Measurements from ENCODE around the gene CELSR1. TPM values are rescaled to one million over a fixed set of nuclear protein-coding genes. Genes with fewer than 3 reads are reported as not detected.

CELSR1 gene
- total and polyA plus RNA-seq, 2 of the 13 experiments (the other 11 are each of a cell fraction or from before 2014, with no cell fraction given), result 0.78 to 1.8 TPM

DNA sequence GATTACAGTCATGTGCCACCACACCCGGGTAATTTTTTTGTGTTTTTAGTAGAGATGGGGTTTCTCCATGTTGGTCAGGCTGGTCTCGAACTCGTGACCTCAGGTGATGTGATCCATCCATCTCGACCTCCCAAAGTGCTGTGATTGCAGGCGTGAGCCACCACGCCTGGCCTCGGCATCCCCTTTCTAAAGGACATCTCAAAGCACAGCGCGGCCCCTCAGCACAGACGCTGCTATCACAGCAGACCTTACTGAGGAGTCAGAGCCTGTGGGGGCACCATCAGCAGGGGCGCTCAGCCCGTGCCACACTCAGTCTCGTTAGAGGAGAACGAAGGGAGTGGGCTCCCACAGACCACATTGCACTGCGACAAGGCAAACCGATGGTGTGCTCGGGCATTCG is 19.4 kb downstream of the CELSR1 start (continued):
- TF ChIP-seq SRSF4 (IDR thresholded peaks at IDR 0.05; ENCODE audit: low read depth, low read length, poor library complexity, severe bottlenecking) (no peak), ZNF660 (CRISPR knock-in tag; IDR thresholded peaks at IDR 0.05; ENCODE audit: borderline replicate concordance, low read depth) (no peak), ZHX1 (CRISPR knock-in tag; IDR thresholded peaks at IDR 0.05; ENCODE audit: low read depth) (no peak), ZNF234 (CRISPR knock-in tag; conservative IDR thresholded peaks at IDR 0.05) (no peak), ZBTB7A (CRISPR knock-in tag; IDR thresholded peaks at IDR 0.05) (no peak)

DNA sequence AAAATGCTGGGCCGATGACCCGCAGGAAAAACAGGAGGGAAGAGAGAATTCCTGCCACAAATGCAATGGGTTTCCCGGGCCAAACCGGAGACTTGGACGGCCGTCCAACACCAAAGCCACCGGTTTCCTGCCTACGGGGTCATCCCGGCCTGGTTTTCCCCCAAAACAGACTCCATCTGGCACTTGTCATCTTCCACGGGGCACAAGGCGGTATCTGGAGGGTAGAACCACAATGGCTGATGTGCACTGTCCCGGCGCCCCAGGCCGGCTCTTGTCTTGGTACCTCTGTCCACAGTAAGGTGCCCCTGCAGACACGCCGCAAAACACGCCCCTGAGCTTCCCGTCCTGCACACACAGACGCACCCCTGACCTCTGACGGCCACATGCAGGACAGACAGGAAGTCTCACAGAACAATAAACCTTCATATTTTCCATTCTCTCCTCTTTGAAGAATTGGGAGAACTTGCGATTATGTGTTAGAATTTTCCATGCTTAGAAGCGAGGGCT is 20.1 kb downstream of the CELSR1 start:
- Histone ChIP-seq H3K79me2 (ENCODE audit: insufficient read depth, low read length) (no peaks in the 10 kb centered on the region), H2AFZ (ENCODE audit: low read length) (no peak overlapping the region), H3K4me1 (ENCODE audit: insufficient read depth, low read length) (no peaks in the 10 kb centered on the region), H3K4me3 (replicated peaks in 1 of 3; ENCODE audit: insufficient read depth in 1 of 3, low read depth in 2 of 3, low read length in 3 of 3) (no peak overlapping the region), H3K9me3 (ENCODE audit: low read length) (no peaks in the 10 kb centered on the region), H3K27me3 (ENCODE audit: control insufficient read depth in 1 of 2, insufficient read depth in 2 of 2, low read length in 2 of 2) (peaks cover 1 to 7% of the 10 kb centered on the region in 2 experiments; a peak in 3 of 5 replicates), H4K20me1 (ENCODE audit: insufficient read depth, low read length) (no peaks in the 10 kb centered on the region), H3K4me2 (ENCODE audit: low read depth, low read length) (no peak overlapping the region), H3K9ac (ENCODE audit: insufficient read depth, low read depth, low read length) (no peak overlapping the region), H3K36me3 (replicated peaks in 1 of 2; ENCODE audit: control insufficient read depth in 1 of 2, insufficient read depth in 2 of 2, low read length in 2 of 2) (no peaks in the 10 kb centered on the region), H3K27ac (ENCODE audit: extremely low read length, insufficient read depth, low read length) (no peak overlapping the region)
- DNase-seq (ENCODE audit: low spot score) (no peak), FAIRE-seq (no peak), ATAC-seq (no peak)
- intact Hi-C loops (cut with micrococcal nuclease; ENCODE audit: unreplicated experiment) (no loop called here), in situ Hi-C loops (cut with HindIII; ENCODE audit: extremely low pct_ligation_motif_present, low pct_unique_long_range_greater_than_20kb) (no loop called here)
- no TSS peak for BruUV-seq (replicated peaks)
- 70% methylated on average over 22 of the region's 22 CpGs for WGBS (ENCODE audit: low lambda C conversion rate)
- ChIA-PET POLR2A (no interaction called here), CTCF (ENCODE audit: low intra/inter-chr PET ratio, low total read pairs) (no interaction called here)
- TF ChIP-seq THAP11 (CRISPR knock-in tag; IDR thresholded peaks at IDR 0.05), result no peak
- TF ChIP-seq, protein P1, sequence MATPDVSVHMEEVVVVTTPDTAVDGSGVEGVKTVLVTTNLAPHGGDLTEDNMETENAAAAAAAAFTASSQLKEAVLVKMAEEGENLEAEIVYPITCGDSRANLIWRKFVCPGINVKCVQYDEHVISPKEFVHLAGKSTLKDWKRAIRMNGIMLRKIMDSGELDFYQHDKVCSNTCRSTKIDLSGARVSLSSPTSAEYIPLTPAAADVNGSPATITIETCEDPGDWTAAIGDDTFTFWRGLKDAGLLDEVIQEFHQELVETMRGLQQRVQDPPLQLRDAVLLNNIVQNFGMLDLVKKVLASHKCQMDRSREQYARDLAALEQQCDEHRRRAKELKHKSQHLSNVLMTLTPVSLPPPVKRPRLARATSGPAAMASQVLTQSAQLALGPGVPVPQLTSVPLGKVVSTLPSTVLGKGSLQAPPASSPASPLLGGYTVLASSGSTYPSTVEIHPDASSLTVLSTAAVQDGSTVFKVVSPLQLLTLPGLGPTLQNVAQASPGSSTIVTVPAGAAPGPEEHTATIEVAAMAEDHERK (CRISPR knock-in tag; IDR thresholded peaks at IDR 0.05; ENCODE audit: low read depth), result no peak
- TF ChIP-seq, protein P2, sequence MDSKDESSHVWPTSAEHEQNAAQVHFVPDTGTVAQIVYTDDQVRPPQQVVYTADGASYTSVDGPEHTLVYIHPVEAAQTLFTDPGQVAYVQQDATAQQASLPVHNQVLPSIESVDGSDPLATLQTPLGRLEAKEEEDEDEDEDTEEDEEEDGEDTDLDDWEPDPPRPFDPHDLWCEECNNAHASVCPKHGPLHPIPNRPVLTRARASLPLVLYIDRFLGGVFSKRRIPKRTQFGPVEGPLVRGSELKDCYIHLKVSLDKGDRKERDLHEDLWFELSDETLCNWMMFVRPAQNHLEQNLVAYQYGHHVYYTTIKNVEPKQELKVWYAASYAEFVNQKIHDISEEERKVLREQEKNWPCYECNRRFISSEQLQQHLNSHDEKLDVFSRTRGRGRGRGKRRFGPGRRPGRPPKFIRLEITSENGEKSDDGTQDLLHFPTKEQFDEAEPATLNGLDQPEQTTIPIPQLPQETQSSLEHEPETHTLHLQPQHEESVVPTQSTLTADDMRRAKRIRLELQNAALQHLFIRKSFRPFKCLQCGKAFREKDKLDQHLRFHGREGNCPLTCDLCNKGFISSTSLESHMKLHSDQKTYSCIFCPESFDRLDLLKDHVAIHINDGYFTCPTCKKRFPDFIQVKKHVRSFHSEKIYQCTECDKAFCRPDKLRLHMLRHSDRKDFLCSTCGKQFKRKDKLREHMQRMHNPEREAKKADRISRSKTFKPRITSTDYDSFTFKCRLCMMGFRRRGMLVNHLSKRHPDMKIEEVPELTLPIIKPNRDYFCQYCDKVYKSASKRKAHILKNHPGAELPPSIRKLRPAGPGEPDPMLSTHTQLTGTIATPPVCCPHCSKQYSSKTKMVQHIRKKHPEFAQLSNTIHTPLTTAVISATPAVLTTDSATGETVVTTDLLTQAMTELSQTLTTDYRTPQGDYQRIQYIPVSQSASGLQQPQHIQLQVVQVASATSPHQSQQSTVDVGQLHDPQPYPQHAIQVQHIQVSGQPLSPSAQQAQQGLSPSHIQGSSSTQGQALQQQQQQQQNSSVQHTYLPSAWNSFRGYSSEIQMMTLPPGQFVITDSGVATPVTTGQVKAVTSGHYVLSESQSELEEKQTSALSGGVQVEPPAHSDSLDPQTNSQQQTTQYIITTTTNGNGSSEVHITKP (CRISPR knock-in tag; IDR thresholded peaks at IDR 0.05; ENCODE audit: low read depth), result no peak
- no peak for TF ChIP-seq GLI4 (CRISPR knock-in tag; IDR thresholded peaks at IDR 0.05; ENCODE audit: borderline replicate concordance)
- no peak for TF ChIP-seq ZNF816 (CRISPR knock-in tag; IDR thresholded peaks at IDR 0.05; ENCODE audit: borderline replicate concordance)
- no peak for TF ChIP-seq ZNF446 (CRISPR knock-in tag; IDR thresholded peaks at IDR 0.05)
- no peak for TF ChIP-seq ZBTB3 (CRISPR knock-in tag; IDR thresholded peaks at IDR 0.05; ENCODE audit: borderline replicate concordance, low read depth)
- TF ChIP-seq NFIB (CRISPR knock-in tag; IDR thresholded peaks at IDR 0.05; ENCODE audit: borderline replicate concordance), result no peak
